GM12892 (cell line): ENCODE results near the gene PPP6R2.

Source experiments
- POLR2A ChIP-seq: IDR thresholded peaks from 2 replicates; pipeline ENCODE4 v1.6.1; 2011; ENCODE audit warnings: low read depth, low read length, control low read depth
- POLR2AphosphoS5 ChIP-seq: IDR thresholded peaks from 2 replicates; pipeline ENCODE4 v1.6.1; 2011; ENCODE audit warnings: low read depth, low read length, control low read depth

GRCh38 chr22:50436841-50437341 lies 93.8 kb downstream of the PPP6R2 start:
- TF ChIP-seq POLR2AphosphoS5 = no peak
- TF ChIP-seq POLR2A = no peak
